Measurements from ENCODE around the gene TP63.

GRCh38 chr3:189842681-189843602 is 211.8 kb downstream of the TP63 start:
- TF ChIP-seq CTCF (IDR thresholded peaks at IDR 0.05) (no peak), POLR2A (IDR thresholded peaks at IDR 0.05) (no peak)
